ENCODE measurements around the gene CD7.

Gene CD7

GRCh38 chr17:82278786-82279391, 38.5 kb downstream of the CD7 start:
- DNase-seq (ENCODE audit: low spot score), result no peak

DNA sequence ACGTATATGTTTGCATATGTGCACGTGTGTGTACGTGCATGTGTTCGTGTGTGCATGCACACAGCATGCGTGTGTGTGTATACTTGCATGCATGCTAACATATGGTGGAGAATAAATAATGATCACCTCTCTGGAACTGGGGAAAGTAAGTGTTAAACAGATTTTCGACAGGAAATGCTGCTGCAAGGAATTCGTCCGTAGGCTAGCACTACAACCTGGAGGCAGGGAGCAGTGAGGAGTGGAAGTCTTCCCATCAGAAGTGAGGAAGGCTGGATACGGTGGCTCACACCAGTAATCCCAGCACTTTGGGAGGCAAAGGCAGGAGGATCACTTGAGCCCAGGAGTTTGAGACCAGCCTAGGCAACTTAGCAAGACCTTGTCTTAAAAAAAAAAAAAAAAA, 39.1 kb downstream of the CD7 start:
- DNase-seq (ENCODE audit: low spot score), result no peak

GRCh38 chr17:82277851-82278250, 39.6 kb downstream of the CD7 start:
- no peak for DNase-seq (ENCODE audit: low spot score)

DNA sequence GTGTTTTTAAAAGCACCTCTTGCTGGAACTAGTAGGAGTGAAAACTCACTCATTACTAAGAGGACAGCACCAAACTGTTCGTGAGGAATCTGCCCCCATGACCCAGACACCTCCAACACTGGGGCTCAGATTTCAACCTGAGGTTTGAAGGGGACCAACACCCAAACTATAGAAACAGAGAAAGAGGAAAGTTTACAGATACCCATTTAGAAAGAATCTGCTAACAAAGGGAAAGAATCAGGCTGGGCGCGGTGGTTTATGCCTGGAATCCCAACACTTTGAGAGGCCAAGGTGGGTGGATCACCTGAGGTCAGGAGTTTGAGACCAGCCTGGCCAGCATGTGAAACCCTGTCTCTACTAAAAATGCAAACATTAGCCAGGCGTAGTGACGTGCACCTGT, 40.5 kb downstream of the CD7 start:
- no peak for DNase-seq (ENCODE audit: low spot score)

DNA sequence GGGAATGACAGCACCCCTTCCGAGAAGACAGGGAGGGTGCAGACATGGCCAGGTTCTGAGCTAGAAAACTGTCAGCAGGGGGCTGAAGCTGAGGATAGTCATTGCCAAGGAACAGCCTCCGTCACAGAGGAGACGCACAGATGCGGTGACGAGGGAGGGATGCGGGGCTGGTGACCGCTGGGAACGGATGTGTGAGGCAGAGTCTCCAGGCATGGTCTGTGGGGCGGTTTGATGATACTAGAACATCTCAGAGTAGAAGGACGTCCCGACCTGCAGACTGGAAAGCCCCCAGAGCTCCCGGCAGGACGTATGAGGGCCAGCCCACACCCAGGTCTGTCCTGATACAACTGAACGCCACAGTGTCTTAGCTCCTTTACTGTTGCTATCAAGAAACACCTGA, 42.1 kb downstream of the CD7 start:
- DNase-seq (ENCODE audit: low spot score), result no peak

GRCh38 chr17:82274134-82275020, 43.0 kb downstream of the CD7 start:
- no peak for DNase-seq (ENCODE audit: low spot score)

DNA sequence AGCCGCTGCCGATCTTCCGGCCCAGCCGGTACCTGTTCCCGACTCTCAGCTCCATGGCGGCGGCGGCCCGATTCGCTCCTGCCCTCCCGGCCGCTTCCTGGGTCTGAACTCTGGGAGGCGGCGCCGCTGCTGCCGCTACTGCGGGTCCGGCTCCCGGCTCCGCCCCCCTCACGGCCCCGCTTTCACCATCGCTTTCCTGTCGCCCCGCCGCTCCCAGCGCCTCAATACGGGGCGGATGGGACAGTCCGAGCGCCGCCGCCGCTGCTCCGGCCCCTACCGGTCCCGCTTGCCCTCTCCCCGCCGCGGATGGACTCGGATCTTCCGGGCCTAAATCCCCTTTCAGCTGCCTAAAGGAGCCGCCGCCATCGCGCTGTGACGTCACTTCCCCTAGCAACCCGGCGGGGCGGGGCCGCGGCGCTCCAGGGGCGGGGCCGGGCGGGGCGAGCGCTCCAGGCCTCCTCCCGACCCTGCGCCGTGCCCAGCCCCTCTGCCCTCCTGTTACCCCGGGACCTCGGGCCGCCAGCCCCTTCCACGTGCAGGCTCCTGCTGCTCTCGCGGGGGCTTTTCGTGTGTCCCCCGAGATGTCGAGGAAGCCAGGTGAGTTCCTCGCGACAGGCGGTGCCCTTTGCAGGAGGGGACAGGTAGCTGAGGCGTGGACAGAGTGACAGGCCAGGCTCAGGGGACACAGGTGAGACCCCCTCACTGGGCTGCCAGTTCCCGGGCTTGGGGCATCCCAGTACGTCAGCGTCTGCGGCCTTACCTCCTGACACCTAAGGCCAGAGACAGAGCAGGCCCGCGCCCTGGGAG, 43.9 kb downstream of the CD7 start, which contains the start of gene CSNK1D:
CSNK1D (minus strand) TSS at position 374 of the 807 bp plus-strand sequence; CDS start at position 55, 319 bp downstream.
- DNase-seq (ENCODE audit: low spot score), result peak; percentile 97

DNA sequence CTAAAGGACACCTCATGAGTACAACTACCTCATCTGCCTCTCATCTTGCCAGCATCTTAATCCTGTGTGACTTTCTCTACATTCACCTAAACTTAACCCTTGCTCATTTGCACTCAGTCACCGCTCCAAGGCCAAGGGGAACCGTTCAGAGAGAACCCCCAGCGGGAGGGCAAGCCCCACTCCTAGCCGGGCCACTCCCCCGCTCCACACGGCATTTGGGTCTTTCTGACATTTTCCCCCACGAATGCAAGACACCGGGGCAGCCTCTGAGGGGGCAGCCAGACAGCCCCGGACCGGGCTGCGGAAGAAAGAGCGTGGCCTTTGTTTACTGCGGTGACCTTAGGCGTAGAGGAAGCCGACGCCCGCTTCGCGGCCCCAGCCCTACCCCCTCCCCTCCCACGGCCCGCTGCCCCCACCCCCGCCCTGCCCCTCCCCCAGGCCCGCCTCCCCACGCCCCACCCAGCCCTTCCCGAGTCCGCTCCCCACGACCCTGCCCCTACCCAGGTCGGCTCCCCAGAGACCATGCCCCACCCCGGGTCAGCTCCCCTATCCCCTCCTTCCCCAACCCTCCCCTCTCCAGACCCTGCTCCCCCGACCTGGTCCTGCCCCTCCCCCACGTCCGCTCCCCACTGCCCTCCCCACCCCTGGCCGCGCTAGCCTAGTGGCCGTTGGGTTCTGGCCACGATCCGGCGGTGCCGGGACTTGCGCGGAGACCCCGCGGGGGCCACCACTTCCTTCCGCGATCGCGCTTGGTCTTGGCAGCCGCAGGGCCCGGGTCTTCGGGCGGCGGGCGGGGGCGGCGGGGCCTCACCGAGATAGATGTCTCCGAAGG, 44.7 kb downstream of the CD7 start:
- DNase-seq (ENCODE audit: low spot score), result peak; percentile 69

- no peak for DNase-seq (ENCODE audit: low spot score)
Measured at GRCh38 chr17:82271401-82271800, 46.0 kb downstream of the CD7 start.

- DNase-seq (ENCODE audit: low spot score), result no peak
Measured at GRCh38 chr17:82270651-82271050, 46.8 kb downstream of the CD7 start.

DNA sequence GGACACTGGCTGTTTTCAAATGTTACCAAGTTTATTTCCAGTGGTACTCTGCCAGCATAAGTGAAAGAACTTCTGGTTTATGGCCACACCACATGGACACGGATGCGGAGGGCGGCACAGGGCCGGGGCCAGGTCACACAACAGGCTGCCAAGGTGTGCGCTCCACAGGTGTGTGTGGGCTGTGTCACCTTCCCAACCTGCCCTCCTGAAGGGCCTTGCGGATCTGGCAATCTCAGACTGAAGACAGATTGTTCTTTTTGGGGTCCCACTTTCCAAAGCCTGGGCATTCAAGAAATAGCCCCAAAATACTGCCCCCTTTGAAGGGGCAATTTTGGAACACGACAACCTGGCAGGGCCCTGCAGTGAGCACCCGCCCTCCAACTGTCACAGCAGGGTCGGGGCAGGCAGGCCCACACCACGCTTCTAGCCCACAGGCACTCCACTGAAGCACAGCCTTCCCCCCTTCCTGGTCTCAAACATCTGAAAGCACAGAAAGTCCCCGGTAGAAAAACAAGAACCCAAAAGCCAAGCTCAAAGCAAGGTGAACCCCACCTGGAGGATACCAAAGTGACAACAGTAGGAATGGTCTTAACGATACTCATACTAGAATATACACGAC, 47.4 kb downstream of the CD7 start:
- no peak for DNase-seq (ENCODE audit: low spot score)

DNA sequence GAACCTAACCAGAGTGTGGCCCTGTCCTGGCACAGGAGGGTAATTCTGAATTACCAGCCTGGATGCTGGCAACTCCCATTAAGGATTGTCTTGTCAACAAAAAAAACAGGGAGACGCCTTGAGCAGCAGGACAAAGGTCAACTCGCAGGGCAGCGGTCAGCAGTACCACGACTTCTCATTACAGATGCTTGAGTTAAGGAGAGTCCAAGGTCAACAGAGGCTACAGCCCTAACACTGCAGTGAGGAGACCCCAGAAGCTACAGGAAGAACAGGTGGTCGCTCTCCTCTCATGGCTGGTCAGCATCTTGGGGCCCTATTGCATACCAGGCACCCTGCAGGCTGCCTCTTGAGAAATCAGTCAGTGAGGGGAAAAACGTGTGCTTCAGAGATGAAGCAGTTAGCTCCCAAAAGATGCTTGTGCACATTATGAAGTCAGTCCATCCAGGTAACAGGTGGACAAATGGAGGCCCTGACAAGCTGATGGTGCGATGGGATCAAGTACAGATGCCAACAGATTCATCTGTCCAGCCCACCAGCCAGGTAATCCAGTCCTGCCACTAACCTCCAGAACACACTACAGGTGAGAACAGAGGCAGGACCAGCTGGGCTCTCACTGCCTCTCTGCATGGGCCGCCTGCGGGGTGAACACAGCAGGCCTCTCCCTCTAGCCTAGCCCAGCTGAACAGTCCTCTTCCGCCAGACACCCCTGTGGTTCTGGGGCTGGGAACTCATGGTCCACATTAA, 48.1 kb downstream of the CD7 start:
- DNase-seq (ENCODE audit: low spot score), result no peak

- DNase-seq (ENCODE audit: low spot score), result peak; percentile 95
Measured at GRCh38 chr17:82267575-82268379, 49.6 kb downstream of the CD7 start.

DNA sequence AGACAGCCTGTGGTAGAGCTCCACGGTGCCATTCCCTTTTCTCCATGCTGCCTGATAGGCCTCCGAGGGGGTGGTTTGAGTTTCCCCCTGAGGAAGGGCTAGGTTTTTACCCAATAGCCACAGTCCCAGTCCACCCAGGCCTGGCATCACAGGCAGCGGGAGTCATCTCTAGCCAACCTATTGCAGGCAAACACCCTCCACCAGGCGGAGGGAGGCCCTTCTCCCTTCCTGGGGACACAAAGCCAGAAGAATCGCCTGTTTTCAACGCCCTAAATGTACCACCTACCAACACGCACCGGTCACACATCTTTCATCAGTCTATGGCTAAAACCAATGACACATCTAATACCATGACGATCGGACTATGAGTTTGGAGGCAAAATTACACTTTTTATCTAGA, 51.3 kb downstream of the CD7 start:
- no peak for DNase-seq (ENCODE audit: low spot score)
